Activated T-cell treated with anti-CD3 and anti-CD28 coated beads for 24 hours (primary cell): ENCODE measurements around the gene ZMPSTE24.

Source experiments
- DNase-seq: peaks from one replicate; pipeline ENCODE4 v3.0.0-alpha.2; 2020; ENCODE audit warnings: low read depth

Gene ZMPSTE24

GRCh38 chr1:40305451-40305850 lies 47.4 kb downstream of the ZMPSTE24 start:
- DNase-seq = no peak

- DNase-seq = no peak
Observed at GRCh38 chr1:40305871-40306270, 47.8 kb downstream of the ZMPSTE24 start.

- DNase-seq = no peak
Observed at GRCh38 chr1:40306296-40306695, 48.3 kb downstream of the ZMPSTE24 start.

- no peak for DNase-seq
Observed at GRCh38 chr1:40307186-40307585, 49.1 kb downstream of the ZMPSTE24 start.

- no peak for DNase-seq
Observed at GRCh38 chr1:40308036-40308727, 50.1 kb downstream of the ZMPSTE24 start.

- DNase-seq = no peak
Observed at GRCh38 chr1:40309374-40310128, 51.5 kb downstream of the ZMPSTE24 start.

- DNase-seq = no peak
Observed at GRCh38 chr1:40310129-40310461, 52.1 kb downstream of the ZMPSTE24 start.

GRCh38 chr1:40310983-40311642 lies 53.1 kb downstream of the ZMPSTE24 start:
- DNase-seq = no peak

- no peak for DNase-seq
Observed at GRCh38 chr1:40311692-40312091, 53.7 kb downstream of the ZMPSTE24 start.

GRCh38 chr1:40312238-40313205 lies 54.5 kb downstream of the ZMPSTE24 start:
- DNase-seq = no peak

- DNase-seq = no peak
Observed at GRCh38 chr1:40313329-40313957, 55.4 kb downstream of the ZMPSTE24 start.

GRCh38 chr1:40313958-40314720 lies 56.1 kb downstream of the ZMPSTE24 start:
- no peak for DNase-seq

- DNase-seq = no peak
Observed at GRCh38 chr1:40314721-40315238, 56.7 kb downstream of the ZMPSTE24 start.

GRCh38 chr1:40315239-40315794 lies 57.3 kb downstream of the ZMPSTE24 start:
- peak; percentile 75 for DNase-seq

GRCh38 chr1:40315795-40316594 lies 58.0 kb downstream of the ZMPSTE24 start:
- DNase-seq = no peak

GRCh38 chr1:40316595-40317393 lies 58.8 kb downstream of the ZMPSTE24 start, which contains the start of gene COL9A2:
Gene COL9A2, minus strand, starts transcription at chr1:40317286. Its CDS starts 89 bp downstream, at chr1:40317197.
- peak; percentile 36 for DNase-seq

GRCh38 chr1:40317394-40318074 lies 59.5 kb downstream of the ZMPSTE24 start:
- DNase-seq = no peak

- no peak for DNase-seq
Observed at GRCh38 chr1:40318476-40318875, 60.4 kb downstream of the ZMPSTE24 start.
